ENCODE data around the gene KCNH1.
"Not testable (repeated sequence)": the region's sequence is repeated elsewhere in the genome, so short reads cannot be mapped to it uniquely, and the experiment has no call there.

GRCh38 chr1:210995931-210996330 lies 138.0 kb downstream of the KCNH1 start:
- not testable (repeated sequence) for TF ChIP-seq CTCF (IDR thresholded peaks at IDR 0.05 in 2 of 3, conservative IDR thresholded peaks at IDR 0.05 in 1 of 3; ENCODE audit: borderline replicate concordance in 1 of 3, insufficient read depth in 1 of 3, low read depth in 2 of 3, low read length in 2 of 3); EZH2 (IDR thresholded peaks at IDR 0.05); POLR2AphosphoS5 (IDR thresholded peaks at IDR 0.05; ENCODE audit: low read depth, low read length); EGR1 (IDR thresholded peaks at IDR 0.05; ENCODE audit: low read depth); SP1 (IDR thresholded peaks at IDR 0.05; ENCODE audit: low read depth); MAX (IDR thresholded peaks at IDR 0.05); POLR2A (IDR thresholded peaks at IDR 0.05; ENCODE audit: borderline replicate concordance, extremely low read depth, insufficient read depth, insufficient read length); SRF (IDR thresholded peaks at IDR 0.05; ENCODE audit: low read depth); RAD21 (IDR thresholded peaks at IDR 0.05; ENCODE audit: low read depth); ZNF274 (IDR thresholded peaks at IDR 0.05; ENCODE audit: low read depth, low read length); EZH2phosphoT487 (IDR thresholded peaks at IDR 0.05; ENCODE audit: borderline replicate concordance); TCF7L2 (IDR thresholded peaks at IDR 0.05; ENCODE audit: borderline replicate concordance, extremely low read depth, insufficient read depth, insufficient read length)

Data from HCT116 (cell line).